Liver (tissue), 9 donors: Measurements from ENCODE around the gene ANXA9. TPM values are rescaled to one million over a fixed set of nuclear protein-coding genes. Genes with fewer than 3 reads are reported as not detected.
A peak's percentile ranks its signal among the peaks of the same experiment; 100 is the strongest.

Source experiments
- DNase-seq: peaks from one replicate; pipeline ENCODE4 v3.0.0-alpha.2; 2017; ENCODE audit warnings: low spot score
- H3K27ac ChIP-seq, 2 donors: one replicate each; pipeline ENCODE4 v1.7.0; 2013; ENCODE audit warnings: inconsistent platforms in 2 of 2, low read length in 2 of 2, control low read depth in 1 of 2, low read depth in 1 of 2, mild to moderate bottlenecking in 1 of 2
- H3K27me3 ChIP-seq, 4 donors: one replicate each; pipeline versions ENCODE4 v1.6.1 to v1.7.0; 2013; ENCODE audit warnings: low read length in 3 of 4, inconsistent platforms in 1 of 4, mild to moderate bottlenecking in 1 of 4, moderate library complexity in 1 of 4; ENCODE audit not compliant: control insufficient read depth in 4 of 4, insufficient read depth in 4 of 4
- H3K36me3 ChIP-seq, 4 donors: one replicate each; pipeline versions ENCODE4 v1.6.1 to v1.7.0; 2013; ENCODE audit warnings: low read length in 3 of 4, mild to moderate bottlenecking in 3 of 4, low read depth in 1 of 4, moderate library complexity in 1 of 4; ENCODE audit not compliant: control insufficient read depth in 4 of 4, insufficient read depth in 3 of 4
- H3K4me1 ChIP-seq, 4 donors: one replicate each; pipeline versions ENCODE4 v1.6.1 to v1.7.0; 2013; ENCODE audit warnings: low read length in 3 of 4, mild to moderate bottlenecking in 3 of 4, moderate library complexity in 1 of 4; ENCODE audit not compliant: control insufficient read depth in 4 of 4, insufficient read depth in 4 of 4
- H3K4me3 ChIP-seq, 3 donors: one replicate each; pipeline versions ENCODE4 v1.6.1 to v1.7.0; 2013; ENCODE audit warnings: low read length in 3 of 3, control low read depth in 1 of 3, low read depth in 1 of 3, mild to moderate bottlenecking in 1 of 3
- H3K9ac ChIP-seq, 2 donors: one replicate each; pipeline ENCODE4 v1.7.0; 2013; ENCODE audit warnings: low read length in 2 of 2, mild to moderate bottlenecking in 2 of 2, moderate library complexity in 2 of 2, control low read depth in 1 of 2, low read depth in 1 of 2
- H3K9me3 ChIP-seq, 4 donors: one replicate each; pipeline versions ENCODE4 v1.6.1 to v1.7.0; 2013; ENCODE audit warnings: low read length in 3 of 4; ENCODE audit not compliant: control insufficient read depth in 4 of 4
- ATF3 ChIP-seq: IDR thresholded peaks from 2 replicates; pipeline ENCODE4 v1.6.1; 2016; ENCODE audit warnings: antibody characterized with exemption
- CTCF ChIP-seq: fragments of 150-350 bp; IDR thresholded peaks from 2 replicates; pipeline ENCODE4 v1.5.1; 2017; ENCODE audit warnings: improper control_type of control experiment, low read depth, low read length; ENCODE audit not compliant: missing input control
- FOXA1 ChIP-seq: IDR thresholded peaks from 2 replicates; pipeline ENCODE4 v1.6.1; 2016; ENCODE audit warnings: antibody characterized with exemption
- FOXA2 ChIP-seq: IDR thresholded peaks from 2 replicates; pipeline ENCODE4 v1.6.1; 2016; ENCODE audit warnings: antibody characterized with exemption
- GABPA ChIP-seq, 2 donors: IDR thresholded peaks in 1 of 2; conservative IDR thresholded peaks in 1 of 2; 2 replicates each; pipeline ENCODE4 v1.6.1; 2016; ENCODE audit warnings: antibody characterized with exemption in 2 of 2, mild to moderate bottlenecking in 1 of 2, moderate library complexity in 1 of 2
- HNF4A ChIP-seq, 2 donors: conservative IDR thresholded peaks; 2 replicates each; pipeline ENCODE4 v1.6.1; 2016; ENCODE audit warnings: antibody characterized with exemption in 2 of 2, mild to moderate bottlenecking in 2 of 2
- HNF4G ChIP-seq: IDR thresholded peaks from 2 replicates; pipeline ENCODE4 v1.6.1; 2016; ENCODE audit warnings: antibody characterized with exemption
- JUND ChIP-seq, 2 donors: IDR thresholded peaks; 2 replicates each; pipeline ENCODE4 v1.6.1; 2016; ENCODE audit warnings: antibody characterized with exemption in 2 of 2
- MAX ChIP-seq: IDR thresholded peaks from 2 replicates; pipeline ENCODE4 v1.6.1; 2016; ENCODE audit warnings: antibody characterized with exemption
- RAD21 ChIP-seq, 2 donors: IDR thresholded peaks; 2 replicates each; pipeline ENCODE4 v1.6.1; 2016; ENCODE audit warnings: antibody characterized with exemption in 2 of 2, mild to moderate bottlenecking in 2 of 2
- REST ChIP-seq: IDR thresholded peaks from 2 replicates; pipeline ENCODE4 v1.6.1; 2016; ENCODE audit warnings: antibody characterized with exemption, mild to moderate bottlenecking
- RXRA ChIP-seq, 2 donors: IDR thresholded peaks; 2 replicates each; pipeline ENCODE4 v1.6.1; 2017 to 2018; ENCODE audit warnings: antibody characterized with exemption in 2 of 2, mild to moderate bottlenecking in 1 of 2
- SP1 ChIP-seq: IDR thresholded peaks from 2 replicates; pipeline ENCODE4 v1.6.1; 2018; ENCODE audit warnings: antibody characterized with exemption, mild to moderate bottlenecking
- YY1 ChIP-seq: IDR thresholded peaks from 2 replicates; pipeline ENCODE4 v1.6.1; 2016; ENCODE audit warnings: antibody characterized with exemption, mild to moderate bottlenecking
- whole genome bisulfite sequencing: extraction: QIAGEN DNeasy Blood & Tissue Kit; methylation state at CpG from one replicate; pipeline ENCODE4 v1.1.7; 2013; 5-methylcytosine and 5-hydroxymethylcytosine counted together
- polyA plus RNA-seq, 2 donors: library from polyadenylated mRNA; stranded (reverse) in 1 of 2; unstranded in 1 of 2; fragments of 200-250 nt in 1 of 2; fragments of >200 nt in 1 of 2; fragmentation: Nextera tagmentation in 1 of 2; extraction: Ambion mirVana in 1 of 2; gene quantifications; one replicate each; pipeline versions ENCODE4 v1.2.1 to v1.2.3, GENCODE V29; 2013 to 2015
- total RNA-seq, 2 donors: library from RNA; depleted of rRNA; stranded (reverse); fragments of >200 nt; gene quantifications; one replicate each; pipeline ENCODE4 v1.2.3, GENCODE V29; 2014
- donor health status: healthy.
- donor health status: healthy.
- donor health status: healthy.
- donor health status: healthy.
- donor health status: healthy.

Gene ANXA9
- total and polyA plus RNA-seq, 4 donors, result 7.5 to 24.0 (median 17.0) TPM

GRCh38 chr1:150995460-150995859, 13.4 kb downstream of the ANXA9 start:
- no peak for DNase-seq
- TF ChIP-seq ATF3 (no peak), RXRA (IDR thresholded peaks at IDR 0.05) (no peak), YY1 (no peak), GABPA (IDR thresholded peaks at IDR 0.05 in 1 of 2, conservative IDR thresholded peaks at IDR 0.05 in 1 of 2) (no peak), FOXA1 (no peak)
- Histone ChIP-seq H3K27me3 (no peaks in the 10 kb centered on the region), H3K27ac (no peak overlapping the region), H3K4me1 (peaks cover 0 to 4% (median 0%) of the 10 kb centered on the region in 4 donors), H3K9me3 (no peaks in the 10 kb centered on the region), H3K4me3 (no peak overlapping the region), H3K9ac (peak overlapping the region in 1 of 2 donors; percentile 14), H3K36me3 (peaks cover 6 to 37% (median 31%) of the 10 kb centered on the region in 4 donors)
- WGBS, result 61% methylated on average over 4 of the region's 4 CpGs

GRCh38 chr1:150995896-150996295, 13.8 kb downstream of the ANXA9 start:
- TF ChIP-seq MAX, result no peak
- peak; percentile 77 to 79 for TF ChIP-seq RAD21 (IDR thresholded peaks at IDR 0.05)
- no peak for TF ChIP-seq SP1
- no peak for TF ChIP-seq ATF3
- peak; percentile 75 for TF ChIP-seq CTCF
- TF ChIP-seq JUND (IDR thresholded peaks at IDR 0.05), result no peak
- peak in 1 of 2 donors; percentile 8 for TF ChIP-seq RXRA (IDR thresholded peaks at IDR 0.05)
- no peak for TF ChIP-seq FOXA2
- DNase-seq, result no peak
- peaks cover 0 to 4% (median 0%) of the 10 kb centered on the region in 4 donors for H3K4me1 ChIP-seq
- 36% methylated on average over 9 of the region's 9 CpGs for WGBS
- H3K27ac ChIP-seq, result no peak overlapping the region
- peaks cover 6 to 37% (median 33%) of the 10 kb centered on the region in 4 donors for H3K36me3 ChIP-seq
- H3K9me3 ChIP-seq, result no peaks in the 10 kb centered on the region
- no peak overlapping the region for H3K4me3 ChIP-seq
- no peaks in the 10 kb centered on the region for H3K27me3 ChIP-seq
- H3K9ac ChIP-seq, result peak overlapping the region in 1 of 2 donors; percentile 14

- Histone ChIP-seq H3K27me3 (no peaks in the 10 kb centered on the region), H3K4me1 (peaks cover 0 to 7% (median 2%) of the 10 kb centered on the region in 4 donors), H3K27ac (no peak overlapping the region), H3K9me3 (no peaks in the 10 kb centered on the region), H3K9ac (no peak overlapping the region), H3K4me3 (no peak overlapping the region), H3K36me3 (peaks cover 6 to 49% (median 39%) of the 10 kb centered on the region in 4 donors)
- no peak for DNase-seq
- TF ChIP-seq REST (no peak), FOXA1 (no peak), SP1 (no peak), HNF4A (conservative IDR thresholded peaks at IDR 0.05) (no peak), MAX (no peak), RXRA (IDR thresholded peaks at IDR 0.05) (no peak), HNF4G (no peak), YY1 (no peak)
- 93% methylated on average over 20 of the region's 20 CpGs for WGBS
Measured at GRCh38 chr1:150997126-150997872, 15.2 kb downstream of the ANXA9 start.
